Germinal center (tissue), 1 donor: ENCODE measurements around the gene CATSPER3.
A peak's percentile ranks its signal among the peaks of the same experiment; 100 is the strongest.
"Not testable (repeated sequence)": the region's sequence is repeated elsewhere in the genome, so short reads cannot be mapped to it uniquely, and the experiment has no call there.

Source experiments
- DNase-seq: peaks from one replicate; pipeline ENCODE4 v3.0.0; 2012; ENCODE audit warnings: mixed read lengths, low spot score

Gene CATSPER3

DNA sequence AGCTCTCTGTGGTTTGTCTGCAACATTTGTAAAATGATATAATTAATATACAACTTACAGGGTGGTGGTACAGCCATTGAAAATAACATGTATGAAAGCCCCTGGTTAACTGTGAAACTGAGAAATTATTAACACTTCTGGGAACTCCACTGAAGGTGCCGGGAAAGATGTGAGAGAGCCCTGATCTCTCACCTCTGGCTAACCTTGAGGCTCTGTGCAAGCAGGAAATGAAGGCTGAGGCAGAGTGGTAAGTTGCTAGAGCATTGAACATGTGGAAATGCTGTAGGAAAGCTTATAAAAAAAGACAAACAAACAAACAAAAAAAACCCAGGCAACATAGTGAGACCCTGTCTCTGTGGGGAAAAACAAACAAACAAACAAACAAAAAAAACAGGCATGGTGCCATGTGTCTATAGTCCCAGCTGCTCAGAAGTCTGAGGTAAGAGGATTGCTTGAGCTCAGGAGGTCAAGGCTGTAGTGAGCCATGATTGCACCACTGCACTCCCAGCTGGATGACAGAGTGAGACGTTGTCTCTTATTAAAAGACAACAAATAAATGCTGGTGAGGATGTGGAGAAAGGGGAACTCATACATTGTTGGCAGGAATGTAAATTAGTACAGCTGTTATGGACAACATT lies 7.5 kb downstream of the CATSPER3 start:
- DNase-seq, result no peak

DNA sequence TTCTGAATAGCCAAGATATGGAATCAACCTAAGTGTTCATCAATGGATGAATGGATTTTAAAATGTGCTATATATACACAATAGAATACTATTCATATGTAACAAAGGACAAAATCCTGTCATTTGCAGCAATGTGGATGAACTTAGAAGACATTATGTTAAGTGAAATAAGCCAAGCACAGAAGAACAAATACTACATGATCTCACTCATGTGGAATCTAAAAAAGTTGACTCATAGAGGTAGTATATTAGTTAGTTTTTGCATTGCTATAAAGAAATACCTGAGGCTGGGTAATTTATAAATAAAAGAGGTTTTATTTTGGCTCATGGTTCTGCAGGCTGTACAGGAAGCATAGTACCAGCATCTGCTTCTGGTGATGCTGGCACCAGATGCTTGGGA lies 8.1 kb downstream of the CATSPER3 start:
- DNase-seq, result no peak

DNA sequence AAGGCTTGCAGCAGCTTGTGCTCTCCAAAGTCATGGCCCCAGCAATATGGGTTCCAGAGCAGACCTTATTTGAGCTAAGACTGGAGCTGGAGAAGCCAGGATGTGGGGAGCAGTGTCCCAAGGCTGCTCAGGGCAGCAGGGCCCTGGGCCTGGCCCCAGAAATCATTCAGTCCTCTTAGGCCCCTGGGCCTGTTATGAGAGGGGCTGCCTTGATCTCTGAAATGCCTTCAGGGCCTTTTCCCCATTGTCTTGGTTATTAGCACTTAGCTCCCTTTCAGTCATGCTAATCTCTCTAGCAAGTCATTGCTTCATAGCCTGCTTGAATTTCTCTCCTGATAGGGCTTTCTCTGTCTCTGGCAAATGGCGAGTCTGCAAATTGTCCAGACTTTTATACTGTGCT lies 9.1 kb downstream of the CATSPER3 start:
- no peak for DNase-seq

DNA sequence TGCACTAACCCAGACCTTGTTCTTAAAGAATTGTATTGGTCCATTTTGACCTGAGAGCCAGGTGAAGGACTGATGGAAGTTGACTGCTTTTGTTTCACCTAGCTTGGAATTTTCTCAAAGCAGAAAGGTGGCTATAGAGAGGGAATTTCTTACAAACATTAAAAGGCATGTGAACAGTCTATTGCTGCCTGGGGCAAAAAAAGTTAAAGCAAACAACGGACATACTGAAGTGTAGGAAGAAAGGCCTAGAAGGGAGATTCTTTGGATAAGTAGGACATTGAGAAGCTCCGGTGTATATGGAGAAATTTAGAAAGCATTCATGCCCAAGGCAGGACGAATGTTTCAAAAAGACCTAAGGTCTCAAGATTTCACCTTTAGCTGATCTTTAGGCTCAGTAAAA lies 11.7 kb downstream of the CATSPER3 start:
- no peak for DNase-seq

DNA sequence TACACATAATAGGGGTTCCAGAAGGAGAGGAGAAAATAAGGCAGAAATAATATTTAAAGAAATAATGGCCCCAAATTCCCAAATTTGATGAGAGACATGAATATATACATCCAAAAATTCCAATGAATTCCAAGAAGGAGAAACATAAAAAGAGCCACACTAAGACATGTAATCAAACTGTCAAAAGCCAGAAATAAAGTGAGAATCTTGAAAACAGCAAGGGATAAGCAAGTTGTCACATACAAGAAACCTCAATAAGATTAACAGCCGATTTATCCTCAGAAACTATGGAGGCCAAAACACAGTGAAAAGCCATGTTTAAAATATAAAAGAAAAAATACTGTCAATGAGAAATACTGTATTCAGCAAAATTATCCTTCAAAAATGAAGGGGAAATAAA lies 14.5 kb downstream of the CATSPER3 start:
- no peak for DNase-seq

DNA sequence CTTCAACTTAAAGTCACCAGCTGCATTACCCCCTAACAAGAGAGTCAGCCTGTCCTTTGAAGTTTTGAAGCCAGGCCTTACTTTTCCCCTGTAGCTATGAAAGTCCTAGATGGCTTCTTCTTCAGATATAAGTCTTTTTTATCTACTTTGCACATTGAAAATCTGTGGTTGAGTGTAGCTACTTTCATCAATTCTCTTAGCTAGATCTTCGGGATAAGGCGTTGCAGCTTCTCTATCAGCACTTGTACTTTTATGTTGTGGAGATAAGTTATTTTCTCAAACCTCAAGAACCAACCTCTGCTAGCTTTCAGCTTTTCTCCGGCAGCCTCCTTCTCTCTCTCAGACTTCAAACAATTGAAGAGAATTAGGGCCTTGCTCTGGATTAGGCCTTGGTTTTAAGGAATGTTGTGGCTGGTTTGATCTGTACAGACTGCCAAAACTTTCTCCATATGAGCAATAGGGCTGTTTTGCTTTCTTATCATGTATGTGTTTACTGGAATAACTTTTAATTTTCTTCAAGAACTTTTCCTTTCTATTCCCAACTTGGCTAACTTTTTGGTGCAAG lies 21.6 kb downstream of the CATSPER3 start:
- DNase-seq, result no peak

DNA sequence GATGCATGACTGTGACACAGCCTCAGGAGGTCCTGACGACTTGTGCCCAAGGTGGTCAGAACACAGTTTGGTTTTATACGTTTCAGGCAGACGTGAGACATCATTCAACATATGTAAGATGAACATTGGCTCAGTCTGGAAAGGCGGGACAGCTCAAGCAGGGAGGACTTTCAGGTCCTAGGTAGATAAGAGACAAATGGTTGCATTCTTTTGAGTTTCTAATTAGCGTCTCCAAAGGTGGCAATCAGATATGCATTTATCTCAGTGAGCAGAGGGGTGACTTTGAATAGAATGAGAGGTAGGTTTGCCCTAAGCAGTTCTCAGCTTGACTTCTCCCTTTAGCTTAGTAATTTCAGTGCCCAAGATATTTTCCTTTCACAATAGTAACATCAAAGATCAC lies 22.5 kb downstream of the CATSPER3 start:
- DNase-seq, result not testable (repeated sequence)

DNA sequence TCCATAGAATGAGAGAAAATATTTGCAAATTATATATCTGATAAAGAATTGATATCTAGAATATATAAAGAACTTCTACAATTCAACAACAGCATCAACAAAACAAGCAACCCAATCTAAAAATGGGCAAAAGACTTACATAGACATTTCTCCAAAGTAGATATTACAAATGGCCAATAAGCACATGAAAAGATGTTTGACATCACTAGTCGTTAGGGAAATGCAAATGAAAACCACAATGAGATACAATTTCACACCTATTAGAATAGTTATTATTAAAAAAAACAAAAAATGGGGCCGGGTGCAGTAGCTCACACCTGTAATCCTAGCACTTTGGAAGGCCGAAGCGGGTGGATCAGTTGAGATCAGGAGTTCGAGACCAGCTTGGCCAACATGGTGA lies 24.4 kb downstream of the CATSPER3 start:
- no peak for DNase-seq

DNA sequence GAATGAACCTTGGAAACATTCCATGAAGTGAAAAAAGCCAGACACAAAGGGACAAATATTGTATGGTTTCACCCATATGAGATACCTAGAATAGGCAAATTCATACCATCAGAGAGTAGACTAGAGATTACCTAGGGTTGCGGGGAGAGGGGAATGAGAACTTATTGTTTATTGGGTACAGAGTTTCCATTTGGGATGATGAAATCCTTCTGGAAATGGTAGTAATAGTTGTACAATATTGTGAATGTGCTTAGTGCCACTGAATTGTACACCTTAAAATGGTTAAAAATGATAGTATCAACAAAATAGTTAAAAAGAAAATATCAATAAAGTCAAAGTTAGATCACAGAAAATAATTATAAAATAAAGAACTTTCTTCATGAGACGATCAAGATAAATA lies 25.5 kb downstream of the CATSPER3 start:
- DNase-seq, result no peak

DNA sequence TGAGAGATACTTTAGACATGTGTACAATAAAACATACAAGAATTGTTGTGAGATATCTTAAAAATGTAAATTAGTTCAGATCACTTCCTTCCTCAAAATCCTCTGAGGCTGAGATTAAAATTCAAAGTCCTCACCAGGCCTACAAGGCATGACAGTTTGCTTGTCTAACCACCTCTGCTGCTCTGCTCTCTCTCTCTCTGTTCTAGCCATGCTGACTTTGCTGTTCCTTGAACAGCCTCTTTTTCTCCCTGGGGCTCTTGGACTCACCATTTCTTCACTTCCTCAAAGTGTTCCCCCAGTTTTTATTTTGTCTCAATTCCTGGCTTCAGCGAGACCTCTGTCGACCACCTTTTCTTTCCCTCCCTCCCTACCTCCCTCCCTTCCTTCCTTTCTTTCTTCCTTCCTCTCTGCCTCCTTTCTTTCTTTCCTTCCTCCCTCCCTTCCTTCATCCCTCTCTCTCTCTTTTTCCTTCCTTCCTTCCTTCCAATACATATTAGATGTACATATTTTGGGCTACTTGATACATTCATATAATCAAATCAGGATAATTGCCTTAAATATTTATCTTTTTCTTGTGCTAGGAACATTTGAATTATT lies 27.0 kb downstream of the CATSPER3 start:
- peak; percentile 42 for DNase-seq

DNA sequence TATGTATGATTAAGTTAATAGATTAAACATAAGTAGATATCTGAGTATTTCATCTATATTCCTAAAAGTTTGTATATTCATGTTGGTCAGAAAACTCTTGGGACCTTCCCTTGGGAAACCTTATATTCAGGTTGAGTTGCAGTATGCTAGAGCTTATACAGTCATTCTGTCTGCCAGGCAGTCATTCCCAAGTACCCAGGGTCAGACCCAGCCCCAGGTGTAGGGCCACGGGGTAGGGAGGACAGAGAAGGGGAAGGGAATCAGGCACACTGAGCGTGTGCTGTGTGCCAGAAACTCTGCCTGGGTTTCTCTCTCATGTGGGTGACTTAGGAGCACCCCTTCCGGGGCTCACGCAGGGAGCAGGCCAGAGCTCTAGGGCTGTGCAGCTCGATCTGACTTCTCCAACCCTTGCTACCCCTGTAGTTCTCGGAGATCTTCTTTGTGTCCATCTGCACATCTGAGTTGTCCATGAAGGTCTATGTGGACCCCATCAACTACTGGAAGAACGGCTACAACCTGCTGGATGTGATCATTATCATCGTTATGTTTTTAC lies 28.2 kb downstream of the CATSPER3 start:
- DNase-seq, result no peak

DNA sequence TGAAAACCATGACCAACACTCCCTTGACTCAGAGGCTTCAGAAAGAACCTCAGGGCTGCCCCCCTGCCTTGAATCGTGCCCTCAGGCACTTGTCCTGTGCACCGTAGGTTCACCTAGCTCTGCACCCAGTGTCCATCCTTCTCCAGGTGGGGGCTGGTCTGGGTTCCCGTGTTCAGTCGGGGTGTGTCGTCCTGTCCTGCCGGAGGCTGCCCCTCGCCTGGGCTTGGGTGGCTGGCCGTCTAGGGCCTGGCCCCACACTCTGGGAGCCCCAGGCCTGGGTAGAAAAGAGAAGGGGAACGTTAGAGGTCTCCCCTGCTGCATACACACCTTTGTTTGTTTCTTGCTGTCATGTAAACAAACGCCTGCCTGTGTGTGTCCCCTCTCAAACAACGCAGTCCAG lies 29.3 kb downstream of the CATSPER3 start:
- DNase-seq, result no peak

DNA sequence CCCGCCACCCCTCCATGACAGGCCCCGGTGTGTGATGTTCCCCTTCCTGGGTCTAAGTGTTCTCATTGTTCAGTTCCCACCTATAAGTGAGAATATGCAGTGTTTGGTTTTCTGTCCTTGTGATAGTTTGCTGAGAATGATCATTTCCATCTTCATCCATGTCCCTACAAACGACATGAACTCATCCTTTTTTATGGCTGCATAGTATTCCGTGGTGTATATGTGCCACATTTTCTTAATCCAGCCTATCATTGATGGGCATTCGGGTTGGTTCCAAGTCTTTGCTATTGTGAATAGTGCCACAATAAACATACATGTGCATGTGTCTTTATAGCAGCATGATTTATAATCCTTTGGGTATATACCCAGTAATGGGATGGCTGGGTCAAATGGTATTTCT lies 30.4 kb downstream of the CATSPER3 start:
- DNase-seq, result not testable (repeated sequence)

DNA sequence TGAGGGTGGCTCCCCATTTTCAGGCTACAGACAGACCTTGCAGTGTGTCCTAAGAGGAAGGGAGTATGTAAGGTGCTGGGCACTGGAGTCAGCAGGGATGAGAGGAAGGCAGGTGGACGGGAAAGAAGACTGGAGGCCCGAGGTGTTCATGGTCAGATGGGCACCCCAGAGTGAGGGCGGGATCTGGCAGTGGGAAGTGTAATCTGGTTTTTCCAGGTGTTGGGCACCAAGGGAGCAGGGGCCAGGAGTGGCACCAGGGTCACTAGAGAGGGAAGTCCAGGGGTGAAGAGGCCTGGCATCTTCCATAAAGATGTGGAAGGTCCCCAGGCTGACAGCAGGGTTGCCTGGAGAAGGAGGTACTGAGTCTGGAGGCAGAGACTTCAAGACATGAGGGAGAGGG lies 36.7 kb downstream of the CATSPER3 start:
- no peak for DNase-seq

DNA sequence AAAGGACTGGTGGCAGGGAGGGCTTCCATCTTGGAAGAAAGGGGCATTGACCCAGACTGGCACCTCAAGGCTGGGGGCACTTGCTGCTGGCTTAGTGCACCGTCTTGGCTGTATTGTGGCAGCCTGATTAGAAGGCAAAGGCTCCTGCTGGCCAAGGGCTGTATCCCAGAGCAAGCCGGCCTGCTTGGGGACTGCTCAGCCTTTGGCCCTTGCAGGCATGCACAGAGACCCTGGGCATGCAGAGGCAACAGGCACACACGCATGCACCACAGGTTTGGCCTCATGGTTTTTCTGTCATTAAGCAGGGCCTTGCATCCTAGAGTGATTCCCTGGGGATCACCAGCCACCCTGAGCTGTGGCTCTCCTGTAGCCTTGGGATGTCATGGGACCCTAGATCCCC lies 37.4 kb downstream of the CATSPER3 start:
- DNase-seq, result no peak

DNA sequence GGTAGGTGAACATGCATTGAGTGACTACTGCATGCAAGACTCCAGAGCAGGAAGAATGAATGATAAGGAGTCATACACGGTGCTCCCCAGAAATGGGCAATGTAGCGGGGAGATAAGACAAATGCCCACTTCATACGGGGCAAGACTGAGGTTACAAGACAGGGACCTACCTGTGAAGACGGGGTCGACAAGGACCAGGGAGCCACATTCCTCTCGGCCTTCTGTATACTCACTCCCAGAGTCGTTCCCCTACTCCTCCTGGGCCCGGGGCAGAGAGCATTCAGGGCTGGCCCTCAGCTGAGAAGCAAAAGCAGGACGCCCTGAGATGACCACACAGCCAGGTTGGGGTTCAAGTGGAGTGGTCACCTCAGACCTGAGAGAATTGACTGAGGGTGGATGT lies 39.6 kb downstream of the CATSPER3 start:
- DNase-seq, result peak; percentile 0

DNA sequence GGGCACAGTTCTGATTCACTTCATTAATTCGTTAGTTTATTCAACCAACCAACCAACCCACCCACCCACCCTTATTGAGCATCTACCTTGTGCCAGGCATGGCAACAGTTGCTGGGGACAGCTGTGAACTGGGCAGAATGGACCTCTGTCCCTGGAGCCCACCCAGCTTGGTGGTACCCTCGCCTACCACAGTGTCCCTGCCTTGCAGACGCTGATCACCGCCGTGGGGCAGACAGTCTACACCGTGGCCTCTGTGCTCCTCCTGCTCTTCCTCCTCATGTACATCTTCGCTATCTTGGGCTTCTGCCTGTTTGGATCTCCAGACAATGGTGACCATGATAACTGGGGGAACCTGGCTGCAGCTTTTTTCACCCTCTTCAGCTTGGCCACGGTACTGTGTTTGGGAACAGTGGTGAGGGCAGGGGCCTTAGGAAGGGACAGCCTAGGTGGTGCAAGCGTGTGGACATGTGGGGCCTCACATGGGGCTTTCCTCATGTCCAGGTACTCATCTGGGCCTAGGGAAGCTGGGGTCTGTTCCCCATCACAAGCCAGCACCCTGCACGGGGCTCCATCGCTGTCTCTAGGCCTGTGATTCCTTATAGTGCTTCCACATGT lies 40.1 kb downstream of the CATSPER3 start:
- DNase-seq, result peak; percentile 1

DNA sequence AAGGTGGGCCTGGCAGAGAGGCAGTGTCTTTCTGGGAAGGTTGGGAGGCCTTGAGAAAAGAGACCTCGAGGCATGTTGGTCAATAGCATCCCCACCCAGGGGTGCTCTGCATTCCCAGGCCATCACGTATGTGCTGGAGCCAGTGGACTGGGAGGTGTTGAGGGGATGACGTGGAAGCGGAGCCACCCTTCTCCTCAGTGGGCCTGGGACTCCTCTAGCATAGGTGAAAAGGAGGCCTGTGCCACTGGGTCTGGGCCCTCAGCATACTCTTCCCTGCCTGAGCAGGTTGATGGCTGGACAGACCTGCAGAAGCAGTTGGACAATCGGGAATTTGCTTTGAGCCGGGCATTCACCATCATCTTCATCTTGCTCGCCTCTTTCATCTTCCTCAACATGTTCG lies 40.8 kb downstream of the CATSPER3 start:
- DNase-seq, result no peak

DNA sequence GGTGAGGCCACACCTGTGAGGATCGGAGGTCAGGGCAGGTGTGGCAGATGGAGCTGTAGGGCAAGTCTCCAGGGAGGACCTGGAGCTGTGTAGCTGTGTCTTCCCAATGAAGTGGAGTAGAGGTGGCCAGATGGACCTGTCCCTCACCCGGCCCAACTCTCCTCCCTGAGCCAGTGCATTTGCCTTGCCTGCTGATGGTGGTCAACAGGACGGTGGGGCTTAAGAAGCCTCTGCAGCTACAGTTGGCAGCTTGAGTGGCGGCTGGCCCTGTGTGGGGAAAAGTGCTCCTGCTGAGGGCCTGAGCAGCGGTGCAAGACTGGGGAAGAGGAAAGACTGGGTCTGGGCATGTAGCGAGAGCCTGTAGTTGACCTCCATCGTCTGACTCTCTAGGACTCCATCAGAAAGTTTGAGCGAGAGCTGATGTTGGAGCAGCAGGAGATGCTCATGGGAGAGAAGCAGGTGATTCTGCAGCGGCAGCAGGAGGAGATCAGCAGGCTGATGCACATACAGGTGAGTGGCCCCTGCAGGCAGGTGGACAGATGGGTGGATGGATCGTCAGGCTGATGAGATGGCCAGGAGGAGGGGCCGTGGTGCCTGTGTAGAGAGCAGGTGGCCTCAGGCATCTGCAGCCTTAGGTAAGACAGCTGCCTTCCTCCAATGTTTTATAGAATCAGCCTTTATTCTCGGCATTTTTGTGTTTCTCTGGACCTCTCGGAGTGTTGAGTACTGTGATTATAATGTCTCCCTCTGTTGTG lies 41.5 kb downstream of the CATSPER3 start:
- no peak for DNase-seq

DNA sequence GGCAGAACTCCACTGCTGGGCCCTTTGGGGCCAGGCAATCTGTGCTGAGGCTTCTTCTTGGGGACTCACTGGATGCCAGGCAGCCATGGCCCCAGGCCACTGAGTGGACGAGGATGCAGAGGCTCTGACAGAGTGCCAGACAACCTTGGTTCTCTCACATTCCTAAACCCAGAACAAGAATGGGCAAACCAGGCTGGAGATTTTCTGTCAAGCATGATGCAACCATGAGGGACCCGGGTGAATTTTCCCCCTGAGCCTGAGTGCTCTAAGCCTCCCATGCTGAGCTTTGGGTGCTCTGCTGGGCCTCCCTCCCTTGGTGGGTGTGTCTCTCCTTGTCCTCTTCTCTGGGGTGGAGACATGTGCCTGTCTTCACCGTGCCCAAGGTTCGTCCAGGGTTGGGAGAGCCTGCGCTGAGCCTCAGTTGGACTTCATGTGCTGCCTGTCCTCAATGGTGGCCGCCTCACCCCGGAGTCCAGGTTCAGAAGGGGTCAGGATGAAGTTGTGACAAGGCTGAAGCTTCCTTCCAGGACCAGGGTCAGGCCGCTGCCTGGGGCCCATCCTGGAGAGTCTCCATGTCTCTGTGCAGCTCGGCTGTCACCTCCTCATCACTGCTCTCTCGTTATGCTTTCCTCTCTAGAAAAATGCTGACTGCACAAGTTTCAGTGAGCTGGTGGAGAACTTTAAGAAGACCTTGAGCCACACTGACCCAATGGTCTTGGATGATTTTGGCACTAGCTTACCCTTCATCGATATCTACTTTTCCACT lies 42.2 kb downstream of the CATSPER3 start:
- no peak for DNase-seq

DNA sequence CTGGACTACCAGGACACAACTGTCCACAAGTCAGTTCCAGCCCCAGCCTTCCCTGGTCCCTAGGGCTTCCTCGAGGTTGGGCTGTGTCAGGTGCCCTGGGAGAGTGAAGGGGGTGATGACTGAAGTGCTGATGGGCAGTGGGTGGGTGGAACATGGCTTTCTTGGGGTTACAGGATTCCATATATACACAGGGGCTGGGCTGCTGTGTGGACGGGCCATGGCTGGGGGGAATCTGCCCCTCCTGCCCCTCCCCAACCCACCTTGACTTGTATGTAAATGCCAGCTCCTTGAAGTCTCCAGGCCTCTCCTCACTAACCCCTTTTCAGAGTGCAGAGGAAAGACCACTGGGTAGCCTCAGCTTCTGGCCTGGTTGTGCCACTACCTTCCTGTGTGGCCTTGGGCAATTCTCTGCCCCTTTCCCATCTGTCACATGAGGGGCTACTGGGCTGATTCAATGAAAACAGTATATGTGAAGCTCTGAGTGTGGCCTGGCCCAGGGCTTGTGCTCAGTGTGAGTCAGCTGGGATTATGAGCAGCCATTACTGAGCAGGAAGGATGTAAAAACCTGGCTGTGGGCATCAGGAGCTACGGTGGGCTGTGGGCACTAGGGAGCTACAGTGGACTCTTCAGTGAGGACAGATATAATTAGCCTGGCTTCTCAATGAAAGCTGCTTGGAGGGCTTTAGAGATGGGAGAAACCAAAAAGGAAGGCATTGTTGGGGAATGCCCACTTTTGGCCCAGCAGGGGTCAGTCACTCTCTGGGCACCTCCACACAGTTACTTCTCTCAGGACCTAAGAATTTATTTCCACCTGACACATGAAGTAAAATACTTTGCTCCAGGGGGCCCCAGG lies 43.0 kb downstream of the CATSPER3 start:
- no peak for DNase-seq
